ACC112 (cell line): ENCODE data around the gene GIGYF2.

Experiments used
- H2AFZ ChIP-seq: fragments of 200-600 bp; sonication (generic); one replicate; pipeline ENCODE4 v1.6.0; 2017; ENCODE audit warnings: antibody characterized with exemption, low read length; ENCODE audit not compliant: unreplicated experiment
- H3K27ac ChIP-seq: fragments of 200-600 bp; sonication (generic); 2 replicates; pipeline ENCODE4 v1.5.1; 2014; ENCODE audit warnings: low read depth, mild to moderate bottlenecking, antibody characterized with exemption, low read length, moderate library complexity
- H3K27me3 ChIP-seq: fragments of 200-600 bp; sonication (generic); 2 replicates; pipeline ENCODE4 v1.6.1; 2014; ENCODE audit warnings: mild to moderate bottlenecking, antibody characterized with exemption, low read length, moderate library complexity, mixed read lengths; ENCODE audit not compliant: insufficient read depth
- H3K36me3 ChIP-seq: fragments of 200-600 bp; sonication (generic); 2 replicates; pipeline ENCODE4 v1.6.1; 2016; ENCODE audit warnings: mild to moderate bottlenecking, antibody characterized with exemption, low read length, moderate library complexity, mixed read lengths; ENCODE audit not compliant: insufficient read depth
- H3K4me1 ChIP-seq: fragments of 200-600 bp; sonication (generic); one replicate; pipeline ENCODE4 v1.6.1; 2016; ENCODE audit warnings: low read length, mixed read lengths; ENCODE audit not compliant: insufficient read depth, unreplicated experiment, control insufficient read depth
- H3K4me3 ChIP-seq: fragments of 200-600 bp; sonication (generic); 2 replicates; pipeline ENCODE4 v1.5.1; 2014; ENCODE audit warnings: mild to moderate bottlenecking, low read depth, low read length
- H3K79me2 ChIP-seq: fragments of 200-600 bp; sonication (generic); one replicate; pipeline ENCODE4 v1.6.0; 2016; ENCODE audit warnings: low read length; ENCODE audit not compliant: control insufficient read depth, unreplicated experiment, insufficient read depth

GIGYF2 gene

DNA sequence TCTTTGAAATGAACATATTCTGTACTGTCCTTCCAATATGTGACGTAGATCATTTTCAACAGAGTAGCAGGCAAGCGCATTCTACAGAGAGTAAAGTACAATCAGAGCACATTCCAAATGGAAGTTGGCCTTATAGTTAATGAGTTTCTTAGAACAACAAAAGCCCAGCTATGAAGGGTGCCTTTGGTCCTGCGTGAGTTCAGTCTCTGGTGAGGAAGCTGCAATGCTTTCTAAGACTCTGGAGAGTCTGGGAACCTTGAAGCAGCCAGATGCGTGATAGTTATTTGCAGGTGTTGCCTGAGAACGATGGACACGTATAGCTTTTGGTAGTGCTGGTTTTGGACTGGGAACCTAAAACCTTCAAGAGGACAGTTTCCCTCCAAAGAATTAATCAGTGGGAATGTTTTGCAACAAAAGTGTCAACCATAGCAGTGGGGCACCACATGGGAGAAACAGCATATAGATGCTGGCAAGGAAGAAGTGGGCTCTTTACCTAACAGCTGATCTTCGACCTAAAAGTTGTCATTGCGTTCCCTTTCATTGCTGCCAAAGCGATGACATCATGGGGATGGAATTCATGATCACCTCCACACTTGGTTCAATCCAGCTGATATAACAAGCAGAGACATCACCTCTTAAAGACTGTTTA is 163.6 kb downstream of the GIGYF2 start:
- H3K4me1 ChIP-seq = peaks cover 20% of the 10 kb centered on the region
- H3K27me3 ChIP-seq = no peaks in the 10 kb centered on the region
- no peak overlapping the region for H3K4me3 ChIP-seq
- no peaks in the 10 kb centered on the region for H3K79me2 ChIP-seq
- no peak overlapping the region for H3K27ac ChIP-seq
- peaks cover 47% of the 10 kb centered on the region for H3K36me3 ChIP-seq
- H2AFZ ChIP-seq = no peak overlapping the region

DNA sequence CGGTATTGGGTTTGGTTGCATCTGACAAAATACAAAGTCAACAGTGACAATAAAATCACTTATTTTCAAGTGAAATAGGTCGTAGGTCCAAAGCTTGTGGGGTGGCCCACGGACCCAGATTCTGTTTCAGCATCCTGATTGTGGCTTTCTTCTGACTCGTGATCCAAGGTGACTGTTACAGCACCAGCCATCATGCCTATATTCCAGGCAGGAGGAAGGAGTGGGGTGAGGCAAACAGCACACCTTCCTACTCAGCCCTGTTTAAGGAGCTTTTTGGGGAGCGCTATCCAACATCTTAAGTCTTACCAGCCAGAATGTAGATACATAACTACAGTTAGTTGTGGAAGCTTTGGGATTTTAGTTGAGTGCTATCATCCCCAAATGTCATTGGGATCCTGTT is 164.2 kb downstream of the GIGYF2 start:
- H3K4me3 ChIP-seq = no peak overlapping the region
- no peak overlapping the region for H2AFZ ChIP-seq
- H3K79me2 ChIP-seq = no peaks in the 10 kb centered on the region
- H3K36me3 ChIP-seq = peaks cover 41% of the 10 kb centered on the region
- H3K27me3 ChIP-seq = no peaks in the 10 kb centered on the region
- H3K4me1 ChIP-seq = peaks cover 16% of the 10 kb centered on the region
- H3K27ac ChIP-seq = no peak overlapping the region

GRCh38 chr2:232863996-232864395 is 166.9 kb downstream of the GIGYF2 start:
- no peak overlapping the region for H3K27ac ChIP-seq
- H2AFZ ChIP-seq = no peak overlapping the region
- peaks cover 6% of the 10 kb centered on the region for H3K4me1 ChIP-seq
- H3K36me3 ChIP-seq = peaks cover 16% of the 10 kb centered on the region; the same call in 1 of the 2 replicates
- H3K79me2 ChIP-seq = no peaks in the 10 kb centered on the region
- H3K27me3 ChIP-seq = no peaks in the 10 kb centered on the region
- H3K4me3 ChIP-seq = no peak overlapping the region

DNA sequence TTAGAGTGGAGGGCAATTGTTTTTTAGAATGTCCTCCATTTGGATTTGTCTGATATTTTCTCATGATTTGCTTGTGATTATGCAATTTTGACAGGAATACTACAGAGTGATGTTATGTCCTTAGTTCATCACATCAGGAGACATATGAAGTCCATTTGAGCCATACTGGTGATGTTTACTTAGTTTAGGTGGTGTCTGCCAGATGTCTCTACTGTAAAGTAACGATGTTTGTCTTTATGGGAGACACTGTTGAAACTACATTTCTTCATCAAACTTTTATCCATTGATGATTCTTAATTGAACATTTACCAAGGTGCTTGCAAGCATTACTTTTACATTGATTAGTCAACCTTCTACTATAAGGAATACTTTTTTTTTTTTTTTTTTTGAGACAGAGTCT is 168.0 kb downstream of the GIGYF2 start:
- Histone ChIP-seq H3K79me2 (no peaks in the 10 kb centered on the region), H3K27ac (no peak overlapping the region), H3K4me1 (peaks cover 6% of the 10 kb centered on the region), H3K27me3 (no peaks in the 10 kb centered on the region), H2AFZ (no peak overlapping the region), H3K4me3 (no peak overlapping the region), H3K36me3 (peaks cover 8% of the 10 kb centered on the region; the same call in 1 of the 2 replicates)

- H2AFZ ChIP-seq = no peak overlapping the region
- no peaks in the 10 kb centered on the region for H3K79me2 ChIP-seq
- H3K27ac ChIP-seq = no peak overlapping the region
- H3K4me1 ChIP-seq = no peaks in the 10 kb centered on the region
- no peak overlapping the region for H3K4me3 ChIP-seq
- no peaks in the 10 kb centered on the region for H3K27me3 ChIP-seq
- H3K36me3 ChIP-seq = 0 out of 2 replicates have a peak, but pooled peaks cover 3% of the 10 kb centered on the region
Observed at GRCh38 chr2:232866104-232866503, 169.0 kb downstream of the GIGYF2 start.

- H3K79me2 ChIP-seq = no peaks in the 10 kb centered on the region
- no peak overlapping the region for H2AFZ ChIP-seq
- no peak overlapping the region for H3K4me3 ChIP-seq
- no peaks in the 10 kb centered on the region for H3K36me3 ChIP-seq
- H3K27me3 ChIP-seq = no peaks in the 10 kb centered on the region
- H3K4me1 ChIP-seq = no peaks in the 10 kb centered on the region
- H3K27ac ChIP-seq = no peak overlapping the region
Observed at GRCh38 chr2:232869138-232870017, 172.2 kb downstream of the GIGYF2 start.

GRCh38 chr2:232870018-232870765 is 173.1 kb downstream of the GIGYF2 start, which contains the start of gene SNORC:
TSS of gene SNORC (plus strand) at chr2:232870264. CDS start at chr2:232870342, 78 bp downstream.
- H3K27me3 ChIP-seq = peaks cover under 1% of the 10 kb centered on the region; the same call in 1 of the 2 replicates
- H3K27ac ChIP-seq = no peak within 1 kb of the TSS
- H2AFZ ChIP-seq = no peak within 1 kb of the TSS
- no peaks in the 10 kb centered on the region for H3K4me1 ChIP-seq
- H3K4me3 ChIP-seq = no peak within 1 kb of the TSS
- no peaks in the 10 kb centered on the region for H3K36me3 ChIP-seq
- no peaks in the 10 kb centered on the region for H3K79me2 ChIP-seq

DNA sequence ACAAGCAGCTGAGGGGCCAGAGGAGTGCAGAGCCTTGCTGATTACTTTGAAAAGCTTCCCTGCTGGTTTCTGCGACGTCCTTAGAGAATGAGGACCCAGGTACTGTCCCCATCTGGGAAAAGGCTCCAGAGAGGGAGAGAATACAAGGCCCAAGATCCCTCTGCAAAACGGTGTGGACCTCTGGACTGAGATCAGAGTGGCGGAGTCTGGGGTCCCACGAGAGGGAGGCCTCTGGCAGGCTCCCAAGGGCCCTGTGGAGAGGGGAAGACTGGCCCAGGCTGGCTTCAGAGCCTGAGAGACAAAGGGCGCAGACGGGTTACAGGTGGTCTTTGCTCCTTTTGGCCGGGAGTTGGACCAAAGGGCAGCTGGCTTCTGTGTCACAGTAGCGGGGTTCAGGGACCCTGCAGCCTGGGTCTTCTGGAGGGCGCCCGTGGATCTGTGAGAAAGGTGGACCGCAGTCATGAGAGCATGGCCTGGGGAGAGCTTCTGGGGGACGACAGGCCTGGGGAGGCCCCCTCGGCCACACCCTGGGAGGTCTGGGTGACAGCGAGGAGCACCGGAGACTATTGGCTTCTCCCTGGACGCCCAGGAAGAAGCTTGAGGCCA is 173.7 kb downstream of the GIGYF2 start:
- H3K27ac ChIP-seq = no peak overlapping the region

GRCh38 chr2:232871418-232871834 is 174.3 kb downstream of the GIGYF2 start:
- Histone ChIP-seq H3K27ac (no peak overlapping the region), H3K27me3 (peaks cover 11% of the 10 kb centered on the region), H3K36me3 (no peaks in the 10 kb centered on the region), H3K4me1 (no peaks in the 10 kb centered on the region), H3K79me2 (no peaks in the 10 kb centered on the region), H2AFZ (no peak overlapping the region), H3K4me3 (no peak overlapping the region)

More for the DNA sequence above, 173.7 kb downstream of the GIGYF2 start:
- Histone ChIP-seq H3K36me3 (no peaks in the 10 kb centered on the region), H3K27me3 (peaks cover 7% of the 10 kb centered on the region), H2AFZ (no peak overlapping the region), H3K79me2 (no peaks in the 10 kb centered on the region), H3K4me3 (no peak overlapping the region), H3K4me1 (no peaks in the 10 kb centered on the region)
